DND-41 (cell line): ENCODE data around the gene GATB.

Source experiments
- ATAC-seq: fragments of 200-7000 bp; cut with Tn5 transposase; 3 replicates; pipeline ENCODE4 v1.9.1; 2021; ENCODE audit warnings: low read depth; ENCODE audit not compliant: insufficient read depth
- DNase-seq: peaks from one replicate; pipeline ENCODE4 v3.0.0-alpha.2; 2020
- H2AFZ ChIP-seq: 2 replicates; pipeline ENCODE4 v1.6.0; 2012; ENCODE audit warnings: low read depth, low read length
- H3K27ac ChIP-seq: 2 replicates; pipeline ENCODE4 v1.5.1; 2012; ENCODE audit warnings: low read length, inconsistent platforms
- H3K27me3 ChIP-seq: fragments of 200-600 bp; sonication (generic); 2 replicates; pipeline ENCODE4 v1.6.0; 2012; ENCODE audit warnings: low read length, mild to moderate bottlenecking, inconsistent platforms; ENCODE audit not compliant: insufficient read depth, poor library complexity
- H3K36me3 ChIP-seq: 2 replicates; pipeline ENCODE4 v1.5.1; 2012; ENCODE audit warnings: low read length, inconsistent platforms; ENCODE audit not compliant: insufficient read depth
- H3K4me1 ChIP-seq: 2 replicates; pipeline ENCODE4 v1.5.1; 2012; ENCODE audit warnings: mild to moderate bottlenecking, low read length; ENCODE audit not compliant: insufficient read depth
- H3K4me2 ChIP-seq: 2 replicates; pipeline ENCODE4 v1.6.0; 2012; ENCODE audit warnings: mild to moderate bottlenecking, moderate library complexity, low read length, inconsistent platforms; ENCODE audit not compliant: insufficient read depth
- H3K4me3 ChIP-seq, 2 experiments: fragments of 200-600 bp in 1 of 2; shearing (Covaris generic) in 1 of 2; 2 replicates each; pipeline ENCODE4 v1.5.1; 2012 to 2016; ENCODE audit warnings: inconsistent platforms in 2 of 2, low read length in 2 of 2, mild to moderate bottlenecking in 2 of 2, low read depth in 1 of 2, moderate library complexity in 1 of 2
- H3K79me2 ChIP-seq: 2 replicates; pipeline ENCODE4 v1.6.0; 2012; ENCODE audit warnings: low read length, inconsistent platforms; ENCODE audit not compliant: insufficient read depth
- H3K9ac ChIP-seq: 2 replicates; pipeline ENCODE4 v1.6.0; 2012; ENCODE audit warnings: low read depth, mild to moderate bottlenecking, inconsistent platforms, low read length, moderate library complexity
- H3K9me3 ChIP-seq: 2 replicates; pipeline ENCODE4 v1.5.1; 2012; ENCODE audit warnings: low read length, moderate library complexity, mild to moderate bottlenecking, inconsistent platforms; ENCODE audit not compliant: insufficient read depth, severe bottlenecking
- H4K20me1 ChIP-seq: 2 replicates; pipeline ENCODE4 v1.6.0; 2012; ENCODE audit warnings: low read length; ENCODE audit not compliant: insufficient read depth
- EZH2 ChIP-seq: IDR thresholded peaks from 3 replicates; pipeline ENCODE4 v1.6.1; 2012; ENCODE audit warnings: borderline replicate concordance, low read depth, mild to moderate bottlenecking, moderate library complexity, low read length, inconsistent platforms; ENCODE audit not compliant: severe bottlenecking
- TF ChIP-seq, protein P1 (sequence below): IDR thresholded peaks from 2 replicates; pipeline ENCODE4 v1.5.1; 2012; ENCODE audit warnings: borderline replicate concordance, low read length, moderate library complexity, mild to moderate bottlenecking; ENCODE audit not compliant: poor library complexity, severe bottlenecking; ENCODE audit errors: extremely low read depth

GATB gene

DNA sequence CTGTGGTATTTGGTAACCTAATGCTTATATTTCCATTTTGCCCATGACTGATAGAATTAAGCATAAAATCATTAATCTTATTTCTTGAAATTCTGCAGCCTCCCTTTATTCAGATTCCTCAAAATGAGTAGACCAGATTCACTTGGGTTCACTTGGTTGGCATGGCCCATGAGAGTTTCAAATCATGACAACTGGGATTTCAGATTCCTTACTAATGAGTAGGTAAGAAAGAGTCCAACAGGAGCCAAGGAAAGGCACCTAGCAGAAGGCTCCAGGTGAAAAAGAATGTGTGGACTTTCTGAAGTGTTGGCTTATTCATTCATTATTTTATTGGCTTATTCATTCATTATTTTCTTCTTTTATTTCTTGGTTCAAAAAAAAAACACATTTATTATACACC, 27.2 kb upstream of the GATB start:
- Histone ChIP-seq H3K9ac (no peak overlapping the region), H2AFZ (no peak overlapping the region), H3K79me2 (no peaks in the 10 kb centered on the region), H3K4me1 (peaks cover 7% of the 10 kb centered on the region), H3K36me3 (no peaks in the 10 kb centered on the region), H3K9me3 (no peaks in the 10 kb centered on the region), H3K4me2 (no peak overlapping the region), H4K20me1 (no peaks in the 10 kb centered on the region), H3K4me3 (no peak overlapping the region), H3K27ac (no peak overlapping the region), H3K27me3 (no peaks in the 10 kb centered on the region)
- DNase-seq (no peak), ATAC-seq (no peak)
- TF ChIP-seq, protein P1, sequence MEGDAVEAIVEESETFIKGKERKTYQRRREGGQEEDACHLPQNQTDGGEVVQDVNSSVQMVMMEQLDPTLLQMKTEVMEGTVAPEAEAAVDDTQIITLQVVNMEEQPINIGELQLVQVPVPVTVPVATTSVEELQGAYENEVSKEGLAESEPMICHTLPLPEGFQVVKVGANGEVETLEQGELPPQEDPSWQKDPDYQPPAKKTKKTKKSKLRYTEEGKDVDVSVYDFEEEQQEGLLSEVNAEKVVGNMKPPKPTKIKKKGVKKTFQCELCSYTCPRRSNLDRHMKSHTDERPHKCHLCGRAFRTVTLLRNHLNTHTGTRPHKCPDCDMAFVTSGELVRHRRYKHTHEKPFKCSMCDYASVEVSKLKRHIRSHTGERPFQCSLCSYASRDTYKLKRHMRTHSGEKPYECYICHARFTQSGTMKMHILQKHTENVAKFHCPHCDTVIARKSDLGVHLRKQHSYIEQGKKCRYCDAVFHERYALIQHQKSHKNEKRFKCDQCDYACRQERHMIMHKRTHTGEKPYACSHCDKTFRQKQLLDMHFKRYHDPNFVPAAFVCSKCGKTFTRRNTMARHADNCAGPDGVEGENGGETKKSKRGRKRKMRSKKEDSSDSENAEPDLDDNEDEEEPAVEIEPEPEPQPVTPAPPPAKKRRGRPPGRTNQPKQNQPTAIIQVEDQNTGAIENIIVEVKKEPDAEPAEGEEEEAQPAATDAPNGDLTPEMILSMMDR: no peak
- TF ChIP-seq EZH2: no peak

DNA sequence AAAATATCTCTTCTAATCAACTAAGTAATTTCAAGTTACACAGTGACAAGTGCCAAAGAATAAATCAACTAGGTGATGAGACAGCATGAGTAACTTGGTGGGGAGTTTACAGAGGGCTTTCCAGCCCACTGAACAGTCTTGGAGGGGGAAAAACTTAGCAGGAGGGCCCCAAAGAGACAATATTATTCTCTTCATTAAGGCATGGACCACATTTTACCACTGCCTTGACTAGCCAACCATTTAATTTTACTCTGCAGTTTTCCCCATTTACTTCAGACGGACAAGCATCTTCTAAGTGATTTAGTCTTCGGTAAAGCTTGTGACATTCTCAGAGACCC, 25.3 kb upstream of the GATB start:
- ATAC-seq: no peak

DNA sequence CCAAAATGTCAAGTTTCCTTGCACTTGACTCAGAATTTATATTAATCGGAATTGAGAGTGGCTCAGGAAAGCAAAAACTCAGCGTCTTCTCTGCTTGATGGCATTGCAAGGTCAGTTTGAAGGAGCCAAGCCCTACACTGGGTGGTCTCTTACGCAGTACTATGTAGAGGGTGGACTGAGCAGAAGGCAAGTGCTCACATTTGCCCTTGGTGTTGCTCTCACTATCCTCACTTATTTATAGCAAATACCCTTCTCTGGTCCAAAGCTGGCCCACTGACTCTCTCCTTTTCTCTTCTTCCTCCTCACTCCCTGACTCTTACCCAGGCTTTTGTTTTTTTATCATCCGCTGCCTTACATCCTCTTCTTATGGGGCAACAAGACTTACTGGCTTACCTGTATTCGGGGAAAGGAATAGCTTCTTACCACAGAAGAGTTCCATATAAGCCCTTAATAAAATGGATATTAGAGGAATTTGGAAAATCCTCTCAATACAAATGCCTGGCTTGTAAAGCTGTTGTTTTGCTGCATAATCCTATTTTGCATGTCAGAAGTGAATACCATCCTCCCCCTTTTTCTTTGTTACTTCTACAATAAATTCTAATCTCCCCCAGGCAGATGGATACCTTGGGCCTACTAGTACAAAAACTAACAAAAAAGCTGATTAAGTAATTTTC, 24.8 kb upstream of the GATB start:
- Histone ChIP-seq H3K36me3 (no peaks in the 10 kb centered on the region), H3K79me2 (no peaks in the 10 kb centered on the region), H3K27ac (no peak overlapping the region), H3K4me2 (no peak overlapping the region), H2AFZ (no peak overlapping the region), H4K20me1 (no peaks in the 10 kb centered on the region), H3K4me3 (no peak overlapping the region), H3K4me1 (peaks cover 20% of the 10 kb centered on the region), H3K9me3 (no peaks in the 10 kb centered on the region), H3K27me3 (no peaks in the 10 kb centered on the region), H3K9ac (no peak overlapping the region)
- DNase-seq (no peak), ATAC-seq (no peak)
- TF ChIP-seq EZH2: no peak
- TF ChIP-seq, protein P1: no peak

More for the DNA sequence above, 25.3 kb upstream of the GATB start:
- Histone ChIP-seq H2AFZ (no peak overlapping the region), H4K20me1 (no peaks in the 10 kb centered on the region), H3K4me3 (no peak overlapping the region), H3K9ac (no peak overlapping the region), H3K79me2 (no peaks in the 10 kb centered on the region), H3K36me3 (no peaks in the 10 kb centered on the region), H3K4me1 (peaks cover 20% of the 10 kb centered on the region), H3K27me3 (no peaks in the 10 kb centered on the region), H3K9me3 (no peaks in the 10 kb centered on the region), H3K4me2 (no peak overlapping the region), H3K27ac (no peak overlapping the region)
- no peak for DNase-seq
- no peak for TF ChIP-seq EZH2
- TF ChIP-seq, protein P1: no peak
